MM.1S (cell line): ENCODE data around the gene IGSF8.

Source experiments
- CTCF ChIP-seq: fragments of 300-600 bp; sonication (generic); IDR thresholded peaks from 2 replicates; pipeline ENCODE4 v1.5.1; 2016; ENCODE audit warnings: antibody characterized with exemption, low read length, mixed read lengths
- EZH2 ChIP-seq: fragments of 300-600 bp; sonication (generic); optimal IDR thresholded peaks from 2 replicates; pipeline ENCODE3; 2017; ENCODE audit warnings: low read depth, mild to moderate bottlenecking, antibody characterized with exemption, low read length, mixed read lengths
- EZH2phosphoT487 ChIP-seq: fragments of 300-600 bp; sonication (generic); IDR thresholded peaks from 2 replicates; pipeline ENCODE4 v1.6.1; 2018; ENCODE audit warnings: antibody characterized with exemption, low read length

GRCh38 chr1:160114085-160114484, 15.7 kb upstream of the IGSF8 start:
- TF ChIP-seq CTCF = no peak
- no peak for TF ChIP-seq EZH2
- TF ChIP-seq EZH2phosphoT487 = no peak
